ENCODE data around the gene EXOC3. TPM values are rescaled to one million over a fixed set of nuclear protein-coding genes. Genes with fewer than 3 reads are reported as not detected.

Gene EXOC3
- total RNA-seq, 4 donors from 2014 or later = 44.3 to 81.7 (median 54.0) TPM

GRCh38 chr5:441996-442334 lies 1.0 kb upstream of the EXOC3 start:
- intact Hi-C loops (cut with DNase I; ENCODE audit: low total_unique reads) (loop anchor here (2.0 to 10.0 kb wide), 4 partner anchors 31 to 463 kb away; partner anchors contain the start of genes CEP72 and PDCD6), in situ Hi-C loops (cut with MboI; ENCODE audit: low sequenced_read_pairs in 4 of 4) (no loop called here)
- DNase-seq = no peak
- H3K4me1 ChIP-seq = peaks cover 18 to 22% of the 10 kb centered on the region in 2 donors
- peak overlapping the region in 1 of 4 donors; percentile 90 for H3K27ac ChIP-seq
- H3K27me3 ChIP-seq = peaks cover 0 to 7% (median 6%) of the 10 kb centered on the region in 3 donors
- H3K36me3 ChIP-seq = peaks cover 0 to 10% of the 10 kb centered on the region in 2 donors
- peak overlapping the region; percentile 92 to 100 (median 97) for H3K4me3 ChIP-seq
- ATAC-seq = no peak
- no peaks in the 10 kb centered on the region for H3K9me3 ChIP-seq
- TF ChIP-seq CTCF (IDR thresholded peaks at IDR 0.05 in 4 of 5, conservative IDR thresholded peaks at IDR 0.05 in 1 of 5) = no peak
- TF ChIP-seq POLR2A (IDR thresholded peaks at IDR 0.05) = no peak

- intact Hi-C loops (cut with DNase I; ENCODE audit: low total_unique reads) (loop anchor here (2.0 to 10.0 kb wide), 4 partner anchors 29 to 461 kb away; partner anchors contain the start of genes CEP72 and PDCD6), in situ Hi-C loops (cut with MboI; ENCODE audit: low sequenced_read_pairs in 4 of 4) (no loop called here)
- TF ChIP-seq POLR2A (IDR thresholded peaks at IDR 0.05) (peak in 1 of 2 donors; percentile 15), CTCF (IDR thresholded peaks at IDR 0.05 in 4 of 5, conservative IDR thresholded peaks at IDR 0.05 in 1 of 5) (no peak)
- ATAC-seq (peak; percentile 31 to 40), DNase-seq (no peak)
- peak overlapping the region; percentile 92 to 100 (median 97) for H3K4me3 ChIP-seq
- no peaks in the 10 kb centered on the region for H3K27me3 ChIP-seq
- H3K27ac ChIP-seq = peak overlapping the region; percentile 88 to 93 (median 90)
- peaks cover 18 to 22% of the 10 kb centered on the region in 2 donors for H3K4me1 ChIP-seq
- H3K36me3 ChIP-seq = peaks cover 0 to 26% of the 10 kb centered on the region in 2 donors
- no peaks in the 10 kb centered on the region for H3K9me3 ChIP-seq
These were observed 519 bp downstream of the EXOC3 start for GRCh38 chr5:443239-444151.

GRCh38 chr5:444226-444625 lies 1.2 kb downstream of the EXOC3 start:
- DNase-seq (no peak), ATAC-seq (no peak)
- Histone ChIP-seq H3K9me3 (no peaks in the 10 kb centered on the region), H3K4me3 (peak overlapping the region; percentile 92 to 100 (median 97)), H3K27ac (no peak overlapping the region), H3K27me3 (no peaks in the 10 kb centered on the region), H3K4me1 (peaks cover 18 to 22% of the 10 kb centered on the region in 2 donors), H3K36me3 (peaks cover 0 to 33% of the 10 kb centered on the region in 2 donors)
- in situ Hi-C loops (cut with MboI; ENCODE audit: low sequenced_read_pairs in 4 of 4) = no loop called here
- intact Hi-C loops (cut with DNase I; ENCODE audit: low total_unique reads) = loop anchor here (10.0 kb wide), 3 partner anchors 169 to 461 kb away; partner anchors contain the start of genes CEP72 and PDCD6
- TF ChIP-seq CTCF (IDR thresholded peaks at IDR 0.05 in 4 of 5, conservative IDR thresholded peaks at IDR 0.05 in 1 of 5) (no peak), POLR2A (IDR thresholded peaks at IDR 0.05) (no peak)

- Histone ChIP-seq H3K9me3 (no peaks in the 10 kb centered on the region), H3K4me3 (no peak overlapping the region), H3K27me3 (no peaks in the 10 kb centered on the region), H3K27ac (no peak overlapping the region), H3K4me1 (peaks cover 18 to 22% of the 10 kb centered on the region in 2 donors), H3K36me3 (peaks cover 0 to 46% of the 10 kb centered on the region in 2 donors)
- ATAC-seq (no peak), DNase-seq (no peak)
- intact Hi-C loops (cut with DNase I; ENCODE audit: low total_unique reads) = loop anchor here (10.0 kb wide), 3 partner anchors 169 to 459 kb away; partner anchors contain the start of genes CEP72 and PDCD6
- TF ChIP-seq POLR2A (IDR thresholded peaks at IDR 0.05) (no peak), CTCF (IDR thresholded peaks at IDR 0.05 in 4 of 5, conservative IDR thresholded peaks at IDR 0.05 in 1 of 5) (no peak)
- in situ Hi-C loops (cut with MboI; ENCODE audit: low sequenced_read_pairs in 4 of 4) = no loop called here
These were observed 2.6 kb downstream of the EXOC3 start for GRCh38 chr5:445591-445990.

Measured in gastrocnemius medialis (tissue), 4 donors.